ENCODE measurements around the gene SLC35A3.
"Not testable (repeated sequence)": the region's sequence is repeated elsewhere in the genome, so short reads cannot be mapped to it uniquely, and the experiment has no call there.

SLC35A3 gene

DNA sequence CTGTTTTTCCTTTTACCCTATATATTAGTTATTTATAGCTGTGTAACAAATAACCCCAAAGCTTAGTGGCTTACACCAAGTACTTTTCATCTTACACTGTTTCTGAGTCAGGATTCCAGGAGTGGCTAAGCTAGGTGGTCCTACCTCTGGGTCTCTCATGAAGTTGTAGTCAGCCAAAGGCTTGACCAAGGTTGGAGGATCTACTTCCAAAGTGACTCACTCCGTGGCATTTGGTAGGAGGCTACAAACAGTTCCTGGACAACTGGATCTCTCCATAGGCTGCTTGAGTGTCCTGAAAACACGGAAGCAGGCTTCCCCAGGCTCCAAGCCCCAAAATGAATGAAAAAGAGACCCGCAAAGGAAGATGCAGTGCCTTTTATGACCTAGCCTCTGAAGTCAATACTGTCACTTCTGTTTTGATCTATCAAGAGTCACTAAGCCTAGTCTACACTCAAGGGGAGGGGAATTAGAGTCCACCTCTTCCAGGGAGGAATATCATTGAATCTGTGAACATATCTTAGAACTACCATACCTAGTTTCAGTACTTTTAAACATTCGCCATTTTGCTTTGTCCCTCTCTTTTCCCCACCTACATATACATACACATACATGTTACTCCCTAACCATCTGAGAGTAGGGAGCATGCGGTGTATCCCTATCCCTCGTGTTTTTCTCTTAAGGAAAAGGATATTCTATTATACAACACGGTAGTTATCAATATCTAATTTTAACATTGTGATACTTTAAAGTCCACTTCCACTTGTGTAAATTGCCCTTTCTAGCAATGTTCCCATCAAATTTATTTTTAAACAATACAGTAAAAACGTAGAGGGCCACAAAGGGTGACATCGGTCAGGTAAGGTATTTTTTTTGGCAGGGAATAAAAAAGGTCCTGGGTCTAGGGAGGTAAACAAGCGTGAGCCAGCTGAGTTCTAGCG lies 67.2 kb downstream of the SLC35A3 start:
- DNase-seq = no peak

DNA sequence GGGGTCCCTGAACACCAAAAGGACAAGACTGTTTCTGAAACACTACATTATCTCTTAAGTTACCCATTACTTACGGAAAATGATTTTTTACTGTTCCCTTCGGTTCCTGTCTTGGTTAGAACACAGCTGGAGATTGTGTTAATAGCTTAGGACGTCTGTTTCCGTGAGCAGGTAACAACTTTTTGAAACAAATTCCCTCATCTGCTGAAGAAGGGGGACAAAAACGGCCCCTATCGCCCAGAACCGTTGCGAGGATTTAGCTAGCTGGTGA lies 67.8 kb downstream of the SLC35A3 start:
- DNase-seq = no peak

DNA sequence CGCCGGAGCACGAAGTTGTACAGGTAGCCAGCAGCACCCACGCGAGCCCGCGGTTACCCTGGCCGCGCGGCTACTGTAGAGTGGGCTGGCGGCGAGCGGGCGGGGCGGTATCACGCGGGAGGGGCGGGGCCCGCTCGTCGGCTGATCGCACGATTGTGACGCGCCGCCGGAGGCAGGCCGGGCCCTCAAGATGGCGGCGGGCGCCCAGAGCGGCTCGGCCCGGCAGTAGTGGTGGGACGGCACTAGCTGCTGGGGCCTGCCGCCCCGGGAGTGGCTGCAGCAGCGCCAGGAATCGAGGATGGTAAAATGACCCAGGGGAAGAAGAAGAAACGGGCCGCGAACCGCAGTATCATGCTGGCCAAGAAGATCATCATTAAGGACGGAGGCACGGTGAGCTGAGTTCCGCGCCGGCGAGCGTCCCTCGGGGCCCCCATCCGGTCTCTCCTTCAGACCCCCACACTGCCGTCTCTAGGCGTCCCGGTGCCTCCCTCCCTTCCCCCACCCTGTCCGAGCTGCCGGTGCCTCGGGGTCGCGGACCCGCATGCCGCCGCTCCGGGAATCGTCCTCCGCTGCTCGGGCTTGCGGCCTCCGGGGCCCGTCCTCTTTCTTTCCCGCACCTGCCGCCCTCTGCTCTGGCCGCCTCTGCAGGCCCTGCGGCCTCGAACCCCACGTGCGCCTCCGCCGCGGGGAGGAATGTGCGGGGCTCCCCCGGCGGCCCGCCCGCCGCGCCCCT lies 68.3 kb downstream of the SLC35A3 start:
- DNase-seq = peak; percentile 93

DNA sequence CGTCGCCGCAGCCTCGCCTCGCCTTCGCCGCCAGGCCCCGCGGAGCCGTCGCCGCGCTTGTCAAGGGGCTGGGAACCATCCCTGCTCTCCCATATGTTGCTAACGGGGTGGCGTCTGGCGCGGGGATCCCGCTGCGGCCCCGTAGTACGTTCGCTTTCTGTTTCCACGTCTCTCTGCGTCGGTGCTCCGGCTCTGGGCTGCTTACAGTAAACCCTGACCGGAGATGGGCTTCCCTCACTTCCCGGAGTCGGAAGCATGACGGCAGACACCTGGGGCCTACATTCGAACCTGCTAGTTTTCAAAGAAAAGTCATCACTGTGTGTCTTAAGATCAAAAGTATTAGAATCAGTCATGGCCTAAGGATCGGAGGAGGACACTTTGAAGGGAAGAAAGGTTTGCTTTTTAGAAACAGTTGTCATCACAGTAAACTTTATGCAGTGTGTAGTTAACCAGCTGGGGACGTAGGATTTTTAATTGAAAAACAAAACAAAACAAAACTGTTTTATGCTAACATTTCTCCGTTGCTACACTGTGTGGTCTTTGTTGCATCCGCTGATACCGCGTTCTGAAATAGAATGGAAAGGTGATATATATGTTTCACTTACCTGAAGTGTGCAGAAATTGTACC lies 69.0 kb downstream of the SLC35A3 start:
- peak; percentile 85 for DNase-seq

DNA sequence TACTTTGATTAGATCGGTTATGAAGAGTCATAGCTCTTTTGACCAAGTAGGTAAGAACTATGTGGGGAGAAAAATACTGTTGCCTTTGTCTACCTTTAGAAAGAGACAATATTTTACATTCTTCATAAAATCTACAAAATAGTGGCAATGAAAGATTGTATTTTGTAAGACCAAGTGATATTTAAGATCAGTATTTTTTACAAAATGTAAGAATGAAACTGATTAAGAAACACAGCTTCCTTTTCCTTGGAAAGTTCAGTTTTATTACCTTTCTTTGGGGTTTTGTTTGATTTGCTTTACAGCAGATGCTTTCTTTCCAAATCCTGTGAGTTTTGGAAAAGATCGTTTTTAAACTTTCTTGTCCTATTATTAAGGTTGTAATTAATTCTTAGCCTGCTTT lies 69.8 kb downstream of the SLC35A3 start:
- no peak for DNase-seq

DNA sequence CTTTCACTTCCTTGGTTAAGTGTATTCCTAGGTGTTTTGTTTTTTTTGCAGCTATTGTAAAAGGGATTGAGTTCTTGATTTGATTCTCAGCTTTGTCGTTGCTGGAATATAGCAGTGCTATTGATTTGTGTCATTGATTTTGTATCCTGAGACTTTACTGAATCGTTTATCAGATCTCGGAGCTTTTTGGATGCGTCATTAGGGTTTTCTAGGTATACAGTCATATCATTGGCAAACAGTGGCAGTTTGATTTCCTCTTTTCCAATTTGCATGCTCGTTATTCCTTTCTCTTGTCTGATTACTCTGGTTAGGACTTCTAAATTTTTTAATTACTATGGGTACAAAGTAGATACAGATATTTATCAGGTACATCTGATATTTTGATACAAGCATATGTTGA lies 75.4 kb downstream of the SLC35A3 start:
- DNase-seq = no peak

DNA sequence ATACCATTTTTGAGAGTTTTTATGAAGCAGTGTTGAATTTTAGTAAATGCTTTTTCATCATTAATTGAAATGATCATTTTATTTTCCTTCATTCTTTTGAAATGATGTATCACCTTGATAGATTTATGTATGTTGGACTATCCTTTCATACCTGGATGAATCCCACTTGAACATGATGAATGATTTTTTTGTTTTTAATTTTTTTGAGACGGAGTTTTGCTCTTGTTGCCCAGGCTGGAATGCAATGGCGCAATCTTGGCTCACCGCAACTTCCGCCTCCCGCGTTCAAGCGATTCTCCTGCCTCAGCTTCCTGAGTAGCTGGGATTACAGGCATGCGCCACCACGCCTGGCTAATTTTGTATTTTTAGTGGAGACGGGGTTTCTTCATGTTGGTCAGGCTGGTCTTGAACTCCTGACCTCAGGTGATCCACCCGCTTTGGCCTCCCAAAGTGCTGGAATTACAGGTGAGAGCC lies 77.5 kb downstream of the SLC35A3 start:
- DNase-seq = not testable (repeated sequence)

DNA sequence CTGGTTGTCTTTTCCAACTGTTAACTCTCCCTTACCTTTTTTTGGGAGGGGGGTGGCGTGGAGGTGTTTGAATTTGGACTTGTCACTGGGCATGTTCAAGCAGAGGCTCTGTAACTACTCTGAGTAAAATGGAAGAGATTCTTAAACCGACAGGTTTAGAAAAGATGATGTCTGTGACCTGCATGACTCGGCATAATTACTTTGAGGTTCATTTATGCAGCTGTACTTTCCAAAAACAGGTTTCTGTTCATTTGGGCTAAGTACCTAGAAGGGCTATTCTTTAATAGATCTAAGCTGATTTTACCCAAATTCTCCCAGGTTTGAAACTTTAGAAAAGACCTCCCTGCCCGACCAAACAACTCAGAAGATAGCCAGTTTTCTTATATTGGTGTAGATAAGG lies 80.3 kb downstream of the SLC35A3 start:
- DNase-seq = no peak

DNA sequence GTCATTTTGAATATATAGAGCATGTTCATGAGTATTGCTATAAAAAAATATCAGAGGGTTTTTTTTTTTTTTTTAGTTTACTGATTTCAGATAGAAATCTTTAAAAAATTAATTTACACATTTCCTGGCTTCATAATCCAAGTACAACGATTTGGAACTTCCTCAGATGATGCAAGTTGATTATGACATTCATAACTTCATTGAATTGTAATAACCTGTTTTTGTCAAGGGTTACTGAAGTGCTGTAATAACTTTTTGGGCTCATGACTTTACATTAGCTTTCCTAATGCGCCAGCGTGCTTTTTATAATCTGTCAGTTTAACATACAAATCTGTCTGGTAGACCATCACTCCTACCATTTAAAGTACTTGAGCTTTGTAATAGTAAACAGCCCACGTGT lies 81.6 kb downstream of the SLC35A3 start:
- no peak for DNase-seq

DNA sequence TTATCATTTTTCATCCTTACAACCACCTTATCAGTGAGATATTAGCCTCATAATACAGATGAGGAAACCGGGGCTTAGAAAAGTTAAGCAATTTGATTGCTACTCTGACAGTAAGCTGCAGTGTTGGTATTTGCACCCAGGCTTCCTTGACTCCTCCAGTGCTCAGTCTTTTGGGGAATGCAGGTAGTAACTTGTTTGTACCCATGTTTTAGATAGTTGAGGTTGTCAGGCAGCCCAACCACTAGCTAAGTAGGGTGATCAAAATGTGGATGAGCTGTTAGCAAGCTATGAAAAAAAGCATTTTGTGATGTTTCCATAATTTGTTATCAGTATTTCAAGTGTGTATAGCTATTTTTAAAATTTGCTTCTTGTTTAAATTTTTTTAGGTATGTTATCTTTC lies 82.1 kb downstream of the SLC35A3 start:
- no peak for DNase-seq

DNA sequence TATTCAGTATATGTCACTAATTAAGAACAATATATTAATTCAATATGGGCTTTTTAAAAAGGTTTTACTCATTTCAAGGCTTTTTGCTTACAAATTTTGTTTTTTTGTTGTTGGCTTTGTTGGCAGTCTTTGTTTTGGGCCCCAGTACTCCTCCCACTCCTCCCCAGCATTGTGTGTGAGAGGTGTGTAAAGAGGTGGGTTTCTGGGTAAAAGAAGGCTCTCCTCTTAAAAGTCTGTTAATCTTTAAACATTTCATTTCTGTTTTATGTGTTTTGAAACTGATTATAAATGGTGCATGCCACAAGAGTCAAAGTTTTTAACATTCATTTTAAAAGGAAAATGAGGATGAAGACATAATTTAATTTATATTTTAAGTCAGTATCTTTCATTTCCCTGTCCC lies 83.3 kb downstream of the SLC35A3 start:
- no peak for DNase-seq

DNA sequence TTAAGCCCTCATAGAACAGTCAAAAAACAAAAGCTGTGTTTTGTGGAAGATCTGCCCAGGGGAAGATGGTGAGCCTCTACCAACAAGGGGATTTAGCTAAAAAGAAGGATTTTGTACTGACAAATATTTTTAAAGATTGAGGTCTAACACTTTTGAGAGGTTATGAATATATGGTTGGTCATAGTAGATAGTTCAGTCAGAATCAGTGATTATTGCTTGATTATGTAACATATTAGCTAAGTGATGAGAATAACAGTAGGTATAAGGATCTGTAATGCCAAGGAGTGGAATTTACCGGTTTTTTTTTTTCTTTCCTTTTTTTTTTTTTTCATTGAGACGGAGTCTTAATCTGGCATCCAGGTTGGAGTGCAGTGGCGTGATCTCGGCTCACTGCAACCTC lies 83.9 kb downstream of the SLC35A3 start:
- DNase-seq = no peak

DNA sequence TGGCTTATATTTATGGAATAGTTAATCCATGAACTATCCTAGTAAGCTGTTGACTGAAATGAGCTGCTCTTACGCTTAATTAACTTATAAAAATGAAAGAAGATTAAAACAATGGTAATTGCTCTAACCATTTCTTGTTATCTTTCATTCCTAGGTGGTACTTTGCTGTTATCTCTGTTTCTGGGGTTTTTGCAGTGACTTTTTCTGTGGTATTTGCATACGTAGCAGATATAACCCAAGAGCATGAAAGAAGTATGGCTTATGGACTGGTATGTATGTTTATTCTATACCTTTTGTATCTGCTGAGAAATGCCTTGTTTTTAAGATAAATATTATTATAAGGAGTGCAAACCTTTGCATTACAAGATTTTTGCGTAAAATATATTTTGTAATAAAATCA lies 91.9 kb downstream of the SLC35A3 start:
- no peak for DNase-seq

DNA sequence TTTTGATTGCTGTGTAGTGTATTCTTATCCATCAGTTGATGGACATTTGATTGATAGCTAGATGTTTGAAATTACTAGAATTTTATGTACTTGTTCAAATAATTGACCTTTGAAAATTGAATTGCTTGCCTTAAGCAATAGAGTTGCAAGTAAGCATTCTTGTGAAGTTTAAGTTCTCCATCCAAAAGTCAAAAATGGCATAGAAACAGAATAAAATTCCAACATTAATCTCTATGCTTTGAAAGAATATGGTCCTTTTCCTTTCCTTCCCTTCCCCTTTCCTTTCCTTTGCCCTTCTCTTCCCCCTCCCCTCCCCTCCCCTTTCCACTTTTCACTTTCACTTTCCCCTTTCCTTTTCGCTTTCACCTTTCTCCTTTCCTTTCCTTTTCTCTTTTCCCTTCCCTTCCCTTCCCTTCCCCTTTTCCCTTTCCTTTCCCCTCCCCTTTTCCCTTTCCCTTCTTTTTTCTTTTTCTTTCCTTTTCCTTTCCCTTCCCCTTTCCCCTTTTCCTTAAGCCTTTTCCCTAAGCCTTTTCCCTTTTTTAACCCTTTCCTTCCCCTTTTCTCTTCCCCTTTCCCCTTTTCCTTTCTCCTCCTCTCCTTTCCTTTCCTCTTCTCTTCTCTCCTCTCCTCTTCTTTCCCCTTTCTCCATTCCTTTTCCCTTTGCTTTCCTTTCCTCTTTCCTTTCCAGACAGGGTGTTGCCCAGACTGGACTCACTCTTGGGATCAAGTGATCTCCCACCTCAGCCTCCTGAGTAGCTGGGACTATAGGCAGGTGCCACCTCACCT lies 95.6 kb downstream of the SLC35A3 start:
- no peak for DNase-seq

DNA sequence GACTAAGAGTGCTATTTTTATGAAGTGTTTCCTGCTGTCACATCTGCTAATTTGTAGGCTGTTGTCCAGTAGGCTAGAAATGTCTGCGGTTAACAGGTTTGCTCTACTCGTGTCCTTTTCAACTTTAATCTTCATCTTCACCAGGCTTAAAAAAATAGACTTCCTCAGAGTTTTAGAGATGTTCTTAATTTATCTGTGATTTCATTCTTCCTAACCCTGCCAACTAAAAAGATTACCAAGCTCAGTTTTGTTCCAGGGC lies 96.1 kb downstream of the SLC35A3 start:
- no peak for DNase-seq

DNA sequence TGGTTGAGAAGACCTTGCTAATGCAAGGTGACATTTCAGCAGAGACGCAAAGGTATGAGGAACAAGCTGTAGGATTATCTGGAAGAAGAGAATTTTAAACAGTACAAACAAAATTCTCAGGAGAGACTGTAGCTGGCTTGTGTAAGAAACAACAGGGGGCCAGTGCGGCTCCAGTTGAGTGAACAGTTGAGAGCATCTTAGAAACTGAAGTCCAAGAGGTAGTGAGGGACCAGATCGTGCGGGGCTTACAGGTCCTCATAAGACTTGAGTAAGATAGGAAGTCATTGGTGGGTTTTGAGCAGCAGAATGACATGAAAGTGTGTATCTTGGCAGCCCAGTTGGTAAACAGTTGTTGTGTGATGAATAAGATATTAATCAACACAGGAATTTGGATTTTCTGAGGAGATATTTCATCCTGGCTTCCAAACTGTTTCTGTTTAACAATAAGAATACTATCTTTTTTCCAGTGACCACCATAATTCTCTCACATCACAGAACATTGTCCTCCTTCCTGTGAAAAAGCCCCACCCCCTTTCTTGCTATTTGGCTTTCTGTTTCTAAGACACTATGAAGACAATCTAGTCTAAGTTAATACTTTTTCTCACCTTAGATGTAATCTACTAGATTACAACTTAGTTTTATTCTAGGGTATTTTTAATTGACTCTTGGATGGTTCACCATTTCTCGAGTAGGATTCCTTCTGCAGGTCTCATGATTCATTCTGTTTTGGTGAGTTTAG lies 100.6 kb downstream of the SLC35A3 start:
- no peak for DNase-seq

DNA sequence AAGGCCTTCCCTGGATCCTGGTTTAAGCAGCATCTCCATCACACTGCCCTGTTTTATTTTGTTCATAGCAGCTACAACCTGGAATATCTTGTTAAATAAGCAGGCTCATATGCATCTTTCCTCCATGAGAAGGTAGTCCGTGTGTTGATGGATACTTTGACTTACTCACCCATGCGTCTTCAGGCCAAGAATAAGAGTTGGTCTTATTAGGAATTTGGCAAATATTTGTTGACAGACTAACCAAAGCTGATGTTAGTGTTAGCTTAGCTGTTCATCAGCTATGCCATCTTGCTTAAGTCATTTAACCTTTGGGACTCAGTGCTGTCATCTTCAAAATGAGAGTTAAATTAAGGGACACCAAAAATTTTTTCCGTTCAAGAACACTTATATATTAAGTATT lies 103.7 kb downstream of the SLC35A3 start:
- DNase-seq = no peak

DNA sequence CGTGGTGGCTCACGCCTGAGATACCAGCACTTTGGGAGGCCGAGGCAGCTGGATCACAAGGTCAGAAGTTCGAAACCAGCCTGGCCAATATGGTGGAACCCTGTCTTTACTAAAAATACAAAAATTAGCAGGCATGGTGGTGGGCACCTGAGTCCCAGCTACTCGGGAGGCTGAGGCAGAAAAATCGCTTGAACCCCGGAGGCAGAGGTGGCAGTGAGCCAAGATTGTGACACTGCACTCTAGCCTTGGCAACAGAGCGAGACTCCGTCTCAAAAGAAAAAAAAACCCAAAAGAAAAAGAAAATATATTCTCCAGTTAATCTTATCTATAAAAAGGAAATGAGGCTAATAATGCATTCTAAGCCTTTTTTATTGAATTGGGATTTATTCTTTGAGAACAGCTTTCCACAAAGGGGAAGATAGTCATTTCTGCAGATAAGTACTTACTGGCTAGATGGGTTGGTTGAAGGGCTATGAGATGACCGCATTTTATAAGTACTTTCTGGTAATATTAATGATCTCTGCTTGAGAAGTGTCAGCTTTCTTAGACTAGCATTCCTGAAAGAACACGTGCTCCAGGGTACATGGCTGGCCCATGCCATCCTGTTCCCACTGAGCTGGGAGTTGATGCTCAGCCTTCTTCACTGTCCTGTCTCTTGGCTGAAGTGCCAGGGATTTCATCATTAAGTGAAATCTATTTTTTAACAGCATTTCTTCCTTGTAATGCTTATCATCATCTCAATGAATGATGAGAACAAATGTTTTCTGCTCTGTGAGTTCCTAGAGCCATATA lies 105.0 kb downstream of the SLC35A3 start:
- DNase-seq = no peak

DNA sequence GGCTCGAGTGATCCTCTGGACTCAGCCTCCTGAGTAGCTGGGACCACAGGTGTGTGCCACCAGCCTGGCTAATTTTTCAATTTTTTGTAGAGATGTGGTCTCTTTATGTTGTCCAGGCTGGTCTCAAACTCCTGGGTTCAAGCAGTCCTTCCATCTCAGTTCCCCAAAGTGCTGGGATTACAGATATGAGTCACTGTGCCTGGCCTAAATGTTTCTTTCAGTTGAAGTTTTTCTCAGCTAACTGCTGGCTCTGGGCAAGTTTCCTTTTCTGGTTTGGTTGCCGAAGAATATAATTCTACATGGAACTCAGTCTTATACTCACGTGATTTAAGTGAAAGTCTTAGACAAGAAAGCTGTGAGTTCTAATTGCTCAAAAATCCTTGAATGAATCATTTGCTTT lies 106.0 kb downstream of the SLC35A3 start:
- DNase-seq = no peak

DNA sequence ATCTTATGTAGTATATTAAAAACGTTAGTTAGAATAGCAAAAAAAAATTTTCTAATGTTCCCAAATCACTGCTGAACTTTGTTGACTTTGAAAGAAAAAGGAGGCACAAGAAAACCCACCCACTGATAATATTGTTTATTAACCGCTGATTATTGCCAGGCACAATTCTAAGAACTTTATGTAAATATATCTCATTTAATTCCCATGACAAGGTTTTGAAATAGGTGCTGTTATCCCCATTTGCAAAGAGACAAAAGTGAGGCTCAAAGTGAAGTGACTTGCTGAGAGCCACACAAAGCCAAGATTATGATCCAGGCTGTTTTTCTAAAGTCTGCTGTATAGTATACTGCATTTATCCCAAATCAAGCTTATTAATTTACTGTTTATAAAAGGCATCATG lies 106.5 kb downstream of the SLC35A3 start:
- no peak for DNase-seq

DNA sequence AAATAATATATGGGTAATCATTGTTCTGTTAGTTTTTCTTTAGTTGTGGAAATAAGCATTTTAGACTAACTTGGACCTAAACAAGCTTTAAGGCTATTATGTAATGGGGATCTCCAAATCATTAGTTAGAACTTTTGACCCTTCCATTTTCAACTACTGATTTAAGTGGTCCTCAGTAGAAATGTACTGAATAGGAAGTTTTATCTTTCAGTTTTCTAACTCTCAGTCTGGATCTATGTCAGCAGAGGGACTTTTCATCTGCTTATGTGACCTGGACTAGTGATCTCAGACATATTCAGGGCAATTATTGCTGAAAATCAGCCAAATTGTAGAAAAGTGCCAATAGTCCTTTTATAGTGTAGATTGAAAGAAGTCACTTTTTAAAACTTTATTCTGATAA lies 106.9 kb downstream of the SLC35A3 start:
- no peak for DNase-seq

DNA sequence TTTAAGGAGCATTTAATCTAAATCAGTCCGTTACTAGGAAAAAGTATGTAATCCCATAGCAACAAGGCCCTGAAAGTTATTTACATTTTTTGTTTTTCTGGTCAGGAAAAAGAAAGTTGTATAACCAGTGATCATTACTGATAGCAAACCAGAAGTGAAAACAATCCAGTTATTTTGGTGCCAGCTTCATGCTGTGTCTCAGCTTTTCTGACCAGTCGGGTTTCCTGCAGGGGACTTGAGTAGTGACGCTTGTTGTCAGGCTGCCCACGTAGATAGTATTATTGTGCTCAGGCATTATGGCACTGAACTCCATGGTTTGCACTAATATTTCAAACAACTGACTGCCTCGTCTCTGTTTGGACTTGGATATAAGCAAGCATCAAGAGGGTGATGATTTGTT lies 107.7 kb downstream of the SLC35A3 start:
- DNase-seq = no peak
